GM18499 (cell line): ENCODE results near the gene PRSS22.

Source experiments
- ATAC-seq: cut with Tn5 transposase; IDR thresholded peaks from one replicate; pipeline ENCODE4 v1.9.1; 2021; ENCODE audit warnings: moderate number of reproducible peaks; ENCODE audit not compliant: insufficient read depth, unreplicated experiment

PRSS22 gene

GRCh38 chr16:2818272-2818876 lies 39.6 kb downstream of the PRSS22 start:
- no peak for ATAC-seq

- ATAC-seq, result no peak
Observed at GRCh38 chr16:2817340-2818271, 40.4 kb downstream of the PRSS22 start.

- ATAC-seq, result no peak
Observed at GRCh38 chr16:2816751-2817339, 41.1 kb downstream of the PRSS22 start, which contains the start of gene PRSS21. Gene PRSS21 (plus strand): TSS chr16:2817237. CDS start chr16:2817269, 32 bp downstream.

GRCh38 chr16:2815299-2815771 lies 42.6 kb downstream of the PRSS22 start:
- no peak for ATAC-seq

GRCh38 chr16:2814551-2815298 lies 43.2 kb downstream of the PRSS22 start:
- no peak for ATAC-seq

GRCh38 chr16:2813771-2814221 lies 44.2 kb downstream of the PRSS22 start:
- no peak for ATAC-seq

- no peak for ATAC-seq
Observed at GRCh38 chr16:2811703-2812471, 46.1 kb downstream of the PRSS22 start.

- no peak for ATAC-seq
Observed at GRCh38 chr16:2810651-2811050, 47.3 kb downstream of the PRSS22 start.

- no peak for ATAC-seq
Observed at GRCh38 chr16:2809149-2809760, 48.7 kb downstream of the PRSS22 start.

GRCh38 chr16:2808181-2808580 lies 49.8 kb downstream of the PRSS22 start:
- no peak for ATAC-seq

GRCh38 chr16:2806286-2806685 lies 51.7 kb downstream of the PRSS22 start:
- ATAC-seq, result no peak

GRCh38 chr16:2804728-2805127 lies 53.2 kb downstream of the PRSS22 start:
- ATAC-seq, result no peak

GRCh38 chr16:2803545-2804195 lies 54.3 kb downstream of the PRSS22 start:
- ATAC-seq, result no peak
